GM19193 (cell line): Measurements from ENCODE around the gene GH1.
"Not testable (repeated sequence)": the region's sequence is repeated elsewhere in the genome, so short reads cannot be mapped to it uniquely, and the experiment has no call there.

Source experiments
- POLR2A ChIP-seq: IDR thresholded peaks from 4 replicates; pipeline ENCODE4 v1.6.1; 2011; ENCODE audit not compliant: insufficient read depth, insufficient read length; ENCODE audit errors: extremely low read depth

GH1 gene

DNA sequence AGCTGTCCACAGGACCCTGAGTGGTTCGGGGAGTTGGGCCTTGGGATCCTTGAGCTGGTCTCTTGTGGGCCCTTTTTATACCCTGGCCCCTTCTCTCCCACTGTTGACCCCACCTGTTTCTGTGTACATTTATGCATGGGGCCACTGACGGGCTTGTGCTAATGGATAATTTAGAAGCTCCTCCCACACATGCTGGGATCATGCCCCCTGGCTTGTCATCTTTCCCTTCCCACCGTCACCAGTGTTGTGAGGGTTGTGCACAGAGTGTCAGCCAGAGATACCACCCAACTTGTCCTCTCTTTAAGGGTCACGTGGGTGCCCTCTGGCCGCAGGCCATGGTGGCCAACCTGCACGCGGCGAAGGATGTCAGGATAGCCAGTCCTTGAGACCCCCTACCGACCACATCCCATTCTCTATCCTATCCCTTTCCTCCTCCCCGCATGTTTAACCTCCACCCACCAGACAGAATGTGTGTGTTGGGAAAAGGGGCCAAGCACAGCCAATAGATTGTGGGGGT lies at the start of gene GH1:
Gene GH1, minus strand, starts transcription at position 51 of the 517 bp plus-strand sequence. CDS start 63 bp downstream, outside the sequence.
- TF ChIP-seq POLR2A, result not testable (repeated sequence)

DNA sequence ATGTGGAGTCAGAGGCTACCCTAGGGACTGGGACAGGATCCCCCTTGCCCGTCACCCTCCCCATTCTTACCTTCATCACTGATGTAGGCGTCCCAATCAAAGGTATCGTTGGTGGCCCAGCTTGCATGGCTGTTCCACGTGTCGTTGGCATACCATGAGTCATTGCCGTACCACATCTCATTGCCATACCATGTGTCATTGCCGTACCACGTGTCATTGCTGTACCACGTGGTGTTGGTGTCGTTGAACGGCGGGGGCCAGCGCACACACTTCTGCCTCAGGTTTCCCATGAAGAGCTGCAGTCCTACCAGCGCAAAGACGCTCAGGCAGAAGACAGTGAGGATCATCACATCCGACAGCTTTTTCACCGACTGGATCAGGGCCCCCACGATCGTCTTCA lies 49.3 kb upstream of the GH1 start:
- TF ChIP-seq POLR2A, result no peak

GRCh38 chr17:63966646-63967264 lies 48.1 kb upstream of the GH1 start:
- TF ChIP-seq POLR2A, result no peak

DNA sequence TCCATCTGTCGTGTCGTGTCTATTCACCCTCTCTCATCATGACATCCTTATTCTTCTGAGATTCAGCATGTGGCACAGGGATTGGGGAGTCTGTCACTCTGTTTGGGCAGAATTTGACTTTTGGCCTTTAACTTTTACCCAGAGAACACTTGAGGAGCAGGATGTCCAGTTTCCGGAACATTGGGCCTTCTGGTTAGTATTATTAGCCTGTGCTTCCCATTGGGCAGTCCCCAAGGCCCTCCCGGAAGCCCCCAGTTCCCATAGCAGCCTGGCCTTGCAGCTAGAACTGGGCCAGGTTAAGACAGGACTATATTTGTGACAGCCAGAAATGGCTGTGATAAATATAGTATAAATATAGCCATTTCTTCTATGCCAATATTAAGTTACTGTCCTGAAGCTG lies 44.5 kb upstream of the GH1 start:
- TF ChIP-seq POLR2A, result no peak

GRCh38 chr17:63962298-63962744 lies 43.7 kb upstream of the GH1 start:
- TF ChIP-seq POLR2A, result no peak

DNA sequence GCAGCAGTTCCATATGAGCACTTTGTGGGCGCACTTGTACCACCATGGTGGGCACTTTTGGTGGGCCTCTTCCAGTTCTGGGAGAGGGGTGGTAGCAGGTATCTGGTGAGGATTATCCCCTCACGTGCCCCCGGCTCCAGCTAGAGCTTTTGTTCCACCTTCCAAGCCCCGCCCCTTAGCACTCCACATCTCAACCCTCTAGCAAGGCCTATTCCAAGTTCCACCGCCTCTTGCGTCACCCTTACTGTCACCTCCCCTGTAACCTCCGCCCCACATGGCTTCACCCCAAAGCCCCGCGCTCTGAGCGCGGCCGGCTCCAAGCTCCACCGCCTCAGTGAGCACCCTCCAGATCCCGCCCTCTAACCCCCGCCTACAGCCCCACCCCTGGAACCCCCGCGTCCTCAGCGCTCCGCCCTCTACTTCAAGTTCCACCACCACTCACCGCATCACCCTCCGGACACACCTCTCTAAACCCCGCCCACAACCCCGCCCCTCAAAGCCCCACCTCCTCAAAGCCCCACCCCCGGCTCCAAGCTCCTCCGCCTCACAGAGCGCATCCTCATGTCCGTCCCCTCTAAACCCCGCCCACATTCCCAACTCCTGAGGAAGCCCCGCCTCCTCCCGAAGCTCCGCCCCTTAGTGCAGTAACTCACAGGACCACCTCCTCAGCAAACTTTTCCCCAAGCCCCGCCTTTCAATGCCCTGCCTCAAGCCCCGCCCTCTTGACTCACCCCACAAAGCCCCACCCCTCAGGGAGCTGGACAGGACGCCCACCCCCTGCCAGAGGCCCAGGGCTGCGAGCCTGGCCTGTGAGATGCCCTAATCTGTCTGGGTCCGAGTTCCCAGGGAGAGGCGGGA lies 42.9 kb upstream of the GH1 start:
- TF ChIP-seq POLR2A, result no peak

- no peak for TF ChIP-seq POLR2A
These were observed 41.8 kb upstream of the GH1 start for GRCh38 chr17:63960430-63960829.

DNA sequence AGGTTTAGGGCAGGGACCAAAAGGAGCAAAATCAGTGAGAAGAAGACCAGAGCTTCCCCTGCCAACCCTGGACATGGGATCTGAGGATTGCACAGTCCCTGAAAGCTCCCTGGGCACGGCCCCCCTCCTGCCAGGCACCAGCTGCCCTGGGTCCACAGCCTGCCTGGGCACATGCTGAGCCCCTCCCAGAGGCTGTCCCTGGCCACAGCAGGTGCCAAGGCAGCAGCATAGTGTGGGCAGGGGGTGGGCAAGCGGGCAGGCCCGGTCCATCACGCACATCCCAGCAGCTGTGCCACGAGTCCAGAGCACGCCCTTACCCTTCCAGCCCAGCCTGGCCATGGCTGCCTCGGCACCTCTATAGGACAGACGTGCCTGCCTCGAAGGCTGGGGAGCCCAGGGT lies 41.4 kb upstream of the GH1 start:
- no peak for TF ChIP-seq POLR2A

- TF ChIP-seq POLR2A, result no peak
These were observed 37.8 kb upstream of the GH1 start for GRCh38 chr17:63956296-63956920.

DNA sequence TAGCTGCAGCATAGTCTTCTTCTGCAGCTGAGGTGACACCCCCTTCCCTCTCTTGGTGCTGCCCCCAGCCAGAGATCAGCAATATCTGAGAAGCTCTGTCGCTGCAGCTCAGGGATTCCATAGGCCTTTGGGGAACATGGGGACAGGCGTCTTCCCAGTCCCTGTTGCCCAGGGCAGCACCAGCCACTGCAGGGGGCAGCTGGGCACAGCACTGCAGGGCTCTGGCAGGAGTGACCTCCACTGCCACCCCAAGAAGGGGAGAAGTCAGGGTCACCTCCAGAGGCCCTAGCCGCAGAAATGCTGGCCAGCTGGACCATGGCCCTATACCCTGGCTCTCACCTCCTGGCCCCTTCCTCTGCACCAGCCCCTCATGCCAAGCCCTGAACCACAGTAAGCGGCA lies 37.2 kb upstream of the GH1 start:
- TF ChIP-seq POLR2A, result no peak

DNA sequence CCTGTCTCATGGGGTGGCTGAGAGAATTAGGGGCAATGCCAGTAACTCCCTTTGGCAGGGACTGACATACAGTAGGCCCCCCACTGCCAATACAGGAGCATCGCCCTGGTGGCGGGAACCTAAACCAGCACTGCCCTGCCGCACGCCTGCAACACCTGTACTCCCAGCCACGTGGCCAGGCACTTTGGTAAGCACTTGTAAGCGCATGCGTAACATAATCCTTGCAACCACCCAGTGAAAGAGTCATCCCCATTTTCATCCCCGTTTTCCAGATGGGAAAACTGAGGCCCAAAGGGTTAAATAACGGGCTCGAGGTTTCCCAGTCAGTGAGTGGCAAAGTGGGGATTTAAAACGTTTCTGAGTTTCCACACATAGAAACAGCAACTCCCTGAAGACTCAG lies 36.6 kb upstream of the GH1 start:
- no peak for TF ChIP-seq POLR2A

GRCh38 chr17:63954402-63955063 lies 35.9 kb upstream of the GH1 start:
- no peak for TF ChIP-seq POLR2A

GRCh38 chr17:63950940-63951907 lies 32.6 kb upstream of the GH1 start:
- TF ChIP-seq POLR2A, result no peak
